GM12892 (cell line): Measurements from ENCODE around the gene U2AF2.

Source experiments
- POLR2A ChIP-seq: IDR thresholded peaks from 2 replicates; pipeline ENCODE4 v1.6.1; 2011; ENCODE audit warnings: low read depth, low read length, control low read depth
- POLR2AphosphoS5 ChIP-seq: IDR thresholded peaks from 2 replicates; pipeline ENCODE4 v1.6.1; 2011; ENCODE audit warnings: low read depth, low read length, control low read depth
- TAF1 ChIP-seq: IDR thresholded peaks from 2 replicates; pipeline ENCODE4 v1.6.1; 2011; ENCODE audit warnings: low read depth, mild to moderate bottlenecking, control low read depth, low read length, borderline replicate concordance

DNA sequence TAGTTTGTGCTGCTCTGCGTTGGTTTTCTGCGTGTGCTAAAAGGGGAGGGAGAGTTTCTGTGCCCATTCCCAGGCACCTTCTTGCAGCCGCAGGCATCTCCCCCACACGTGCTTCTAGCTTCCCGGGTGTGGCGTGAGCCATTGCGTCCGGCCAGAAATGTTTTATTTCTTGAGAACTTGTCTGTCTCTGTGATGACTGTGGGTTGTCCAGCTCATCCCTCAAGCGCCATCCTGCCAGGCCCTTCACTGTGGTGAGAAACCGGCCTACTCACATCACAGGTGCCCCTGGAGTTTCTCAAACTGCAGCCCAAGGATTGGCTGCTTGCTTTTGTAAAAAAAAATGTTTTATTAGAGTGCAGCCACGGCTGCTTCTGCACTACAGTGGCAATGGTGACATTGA is 44.4 kb downstream of the U2AF2 start:
- TF ChIP-seq TAF1 (no peak), POLR2A (no peak), POLR2AphosphoS5 (no peak)
